Omental fat pad (tissue), 4 donors: Measurements from ENCODE around the gene PPCDC. TPM values are rescaled to one million over a fixed set of nuclear protein-coding genes. Genes with fewer than 3 reads are reported as not detected.

Source experiments
- ATAC-seq: fragments of 150-250 bp; one replicate; pipeline ENCODE4 v1.9.1; 2016; ENCODE audit warnings: mild to moderate bottlenecking, moderate library complexity; ENCODE audit not compliant: low FRiP score
- DNase-seq: peaks from one replicate; pipeline ENCODE4 v3.0.0-alpha.2; 2019; ENCODE audit warnings: low spot score
- CTCF ChIP-seq, 3 donors: fragments of 450-650 bp; IDR thresholded peaks; one replicate each; pipeline ENCODE4 v1.5.1; 2016 to 2017; ENCODE audit warnings: antibody characterized with exemption in 3 of 3, mild to moderate bottlenecking in 3 of 3, moderate library complexity in 2 of 3
- total RNA-seq, 4 donors: library from RNA; depleted of rRNA; stranded (reverse); fragments of >200 nt; gene quantifications; one replicate each; pipeline ENCODE4 v1.1.0, GENCODE V29; 2016

The PPCDC gene
- total RNA-seq, 4 donors from 2014 or later, result 9.7 to 21.5 (median 13.6) TPM

GRCh38 chr15:75058127-75058905 lies 34.9 kb downstream of the PPCDC start:
- ATAC-seq, result no peak
- TF ChIP-seq CTCF (IDR thresholded peaks at IDR 0.05), result no peak
- no peak for DNase-seq

- no peak for DNase-seq
- no peak for TF ChIP-seq CTCF (IDR thresholded peaks at IDR 0.05)
- ATAC-seq, result no peak
Observed at GRCh38 chr15:75059607-75060006, 36.2 kb downstream of the PPCDC start.

- DNase-seq (no peak), ATAC-seq (no peak)
- TF ChIP-seq CTCF (IDR thresholded peaks at IDR 0.05), result no peak
Observed at GRCh38 chr15:75061272-75061671, 37.9 kb downstream of the PPCDC start.

- DNase-seq, result no peak
- ATAC-seq, result no peak
Observed at GRCh38 chr15:75062706-75063105, 39.3 kb downstream of the PPCDC start.

GRCh38 chr15:75063338-75063737 lies 39.9 kb downstream of the PPCDC start:
- DNase-seq (no peak), ATAC-seq (no peak)
- no peak for TF ChIP-seq CTCF (IDR thresholded peaks at IDR 0.05)

More at GRCh38 chr15:75062706-75063105, 39.3 kb downstream of the PPCDC start:
- no peak for TF ChIP-seq CTCF (IDR thresholded peaks at IDR 0.05)

- TF ChIP-seq CTCF (IDR thresholded peaks at IDR 0.05), result no peak
- ATAC-seq, result no peak
- no peak for DNase-seq
Observed at GRCh38 chr15:75063889-75064288, 40.5 kb downstream of the PPCDC start.

GRCh38 chr15:75064846-75065245 lies 41.5 kb downstream of the PPCDC start:
- no peak for DNase-seq
- no peak for ATAC-seq
- no peak for TF ChIP-seq CTCF (IDR thresholded peaks at IDR 0.05)
